Measurements from ENCODE around the gene MEF2C.
"Not testable (repeated sequence)": the region's sequence is repeated elsewhere in the genome, so short reads cannot be mapped to it uniquely, and the experiment has no call there.

Gene MEF2C

DNA sequence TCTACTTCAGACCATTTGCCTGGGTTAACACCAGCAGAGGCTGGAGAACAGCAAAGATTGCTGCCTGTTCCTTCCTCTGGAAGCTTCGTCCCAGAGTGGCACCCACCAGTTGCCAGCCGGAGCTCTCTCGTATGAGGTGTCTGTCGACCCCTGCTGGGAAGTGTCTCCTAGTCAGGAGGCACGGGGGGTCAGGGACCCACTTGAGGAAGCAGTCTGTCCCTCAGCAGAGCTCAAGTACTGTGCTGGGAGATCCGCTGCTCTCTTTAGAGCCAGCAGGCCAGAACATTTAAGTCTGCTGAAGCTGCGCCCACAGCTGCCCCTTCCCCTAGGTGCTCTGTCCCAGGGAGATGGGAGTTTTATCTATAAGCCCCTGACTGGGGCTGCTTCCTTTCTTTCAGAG, 84.1 kb downstream of the MEF2C start:
- not testable (repeated sequence) for DNase-seq (ENCODE audit: low read depth)

GRCh38 chr5:88793797-88794196, 89.2 kb downstream of the MEF2C start:
- not testable (repeated sequence) for DNase-seq (ENCODE audit: low read depth)

- no peak for DNase-seq (ENCODE audit: low read depth)
These were observed 90.7 kb downstream of the MEF2C start for GRCh38 chr5:88792144-88792840.

GRCh38 chr5:88787856-88788255, 95.1 kb downstream of the MEF2C start:
- DNase-seq (ENCODE audit: low read depth), result no peak

DNA sequence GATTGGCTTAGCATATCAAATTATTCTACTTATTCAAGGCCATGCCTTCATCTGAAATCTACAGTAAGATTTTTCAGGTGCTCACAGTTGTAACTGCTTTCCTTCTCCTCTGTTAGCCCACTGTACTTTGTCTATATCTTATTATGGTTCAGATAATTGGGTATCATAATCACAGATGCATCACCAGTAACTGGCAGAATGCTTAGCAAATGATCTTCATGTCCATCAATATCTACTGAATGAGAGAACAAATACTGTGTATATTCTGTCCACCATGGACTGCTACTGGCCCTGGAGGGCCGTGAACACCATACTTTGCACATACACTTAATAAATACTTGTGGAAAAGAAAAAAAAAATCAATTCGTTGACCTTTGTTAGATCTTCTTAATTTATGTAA, 96.2 kb downstream of the MEF2C start:
- no peak for DNase-seq (ENCODE audit: low read depth)

DNA sequence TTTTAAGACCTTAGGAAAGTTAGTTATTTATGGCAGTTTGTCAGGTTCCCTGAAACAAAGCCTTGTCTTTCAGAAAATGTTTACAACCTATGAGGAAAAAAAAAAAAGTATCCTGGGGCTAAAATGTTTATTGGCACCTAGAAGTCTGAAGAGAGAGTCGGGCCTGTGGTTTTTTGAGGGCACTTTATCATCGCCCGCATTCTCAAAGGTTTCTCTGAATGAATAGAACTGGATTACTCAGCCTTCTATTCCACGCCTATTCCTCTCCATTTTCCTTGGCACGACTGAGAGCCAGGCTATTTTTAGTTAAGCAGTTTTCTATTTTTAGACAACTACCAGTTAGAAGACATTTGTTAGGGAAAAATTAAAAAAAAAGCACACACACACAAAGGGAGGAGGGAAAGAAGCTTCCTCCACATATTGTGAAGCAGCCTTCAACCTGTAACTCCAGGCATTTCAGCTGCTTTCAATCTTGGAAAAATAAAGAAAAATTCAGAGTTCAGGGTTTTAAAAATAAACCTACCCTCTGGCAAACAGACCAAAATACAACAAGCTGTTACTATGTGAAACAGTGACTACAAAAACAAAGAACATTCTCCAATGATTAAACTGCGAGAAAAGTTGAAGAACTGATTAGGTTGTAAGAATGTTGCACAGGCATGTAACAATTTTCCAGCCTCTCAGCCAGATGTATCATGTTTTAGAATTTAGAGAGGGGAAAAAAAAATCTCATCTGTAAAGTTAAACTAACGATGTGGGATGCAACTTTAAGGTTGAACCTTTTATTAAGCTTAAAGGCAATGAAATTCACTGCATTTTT, 97.0 kb downstream of the MEF2C start:
- no peak for DNase-seq (ENCODE audit: low read depth)

GRCh38 chr5:88782571-88782970, 100.4 kb downstream of the MEF2C start:
- DNase-seq (ENCODE audit: low read depth), result no peak

GRCh38 chr5:88780736-88781135, 102.2 kb downstream of the MEF2C start:
- no peak for DNase-seq (ENCODE audit: low read depth)

DNA sequence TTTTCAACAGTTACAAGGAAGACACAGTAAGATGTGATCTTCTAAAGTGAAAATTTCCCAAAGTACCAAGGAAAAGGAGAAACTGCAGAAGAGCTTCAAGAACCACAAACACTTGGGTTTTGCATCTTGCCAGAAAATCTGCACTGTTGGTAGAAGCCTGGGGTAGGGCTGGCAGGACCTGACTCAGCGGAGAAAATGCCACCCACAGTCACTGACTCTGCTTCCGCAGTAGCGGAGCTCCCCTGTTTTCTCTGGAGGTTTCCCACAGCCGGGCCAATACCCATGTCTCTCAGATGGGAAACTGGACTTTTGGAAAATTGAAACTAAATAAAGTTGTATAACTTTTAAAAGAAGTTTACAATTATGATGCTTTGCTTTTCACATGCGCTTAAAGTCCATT, 104.2 kb downstream of the MEF2C start:
- DNase-seq (ENCODE audit: low read depth), result no peak

DNA sequence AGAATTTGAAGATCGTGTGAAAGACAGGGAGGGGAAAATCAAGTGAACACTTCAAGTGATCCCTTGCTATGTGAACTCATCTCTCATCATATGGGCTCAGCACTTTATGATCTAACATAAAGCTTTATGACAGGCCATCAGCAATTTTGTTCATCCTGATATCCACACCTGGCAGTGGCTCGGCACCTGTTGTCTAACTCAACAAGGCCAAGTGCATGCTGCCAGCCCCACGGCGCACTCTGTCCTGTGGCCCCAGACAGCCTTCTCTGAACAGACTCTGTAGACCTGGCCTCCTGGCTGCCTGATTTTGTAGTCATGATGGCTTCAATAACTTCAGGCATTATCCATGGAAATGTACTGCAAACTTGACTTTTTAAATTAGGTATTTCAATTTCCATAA, 106.3 kb downstream of the MEF2C start:
- DNase-seq (ENCODE audit: low read depth), result no peak

DNA sequence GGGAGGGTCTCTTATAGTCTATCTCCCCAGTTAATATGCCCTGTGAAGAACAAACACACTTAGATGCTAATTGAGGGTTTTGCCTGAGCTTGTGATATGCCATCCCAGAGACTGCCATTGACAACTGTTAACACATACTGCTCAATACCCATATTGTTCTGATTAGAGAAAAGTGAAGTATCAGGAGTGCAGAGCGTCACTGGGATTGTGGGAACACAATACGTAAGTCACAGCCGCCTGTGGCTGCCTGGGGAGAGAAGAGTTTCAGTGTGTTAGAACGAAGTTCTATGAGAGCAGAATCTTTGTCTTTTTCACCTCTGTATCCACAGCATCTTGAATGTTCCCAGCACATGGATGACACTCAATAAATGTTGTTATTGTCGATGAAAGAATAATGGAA, 110.2 kb downstream of the MEF2C start:
- DNase-seq (ENCODE audit: low read depth), result no peak

GRCh38 chr5:88772047-88772446, 110.9 kb downstream of the MEF2C start:
- DNase-seq (ENCODE audit: low read depth), result no peak

DNA sequence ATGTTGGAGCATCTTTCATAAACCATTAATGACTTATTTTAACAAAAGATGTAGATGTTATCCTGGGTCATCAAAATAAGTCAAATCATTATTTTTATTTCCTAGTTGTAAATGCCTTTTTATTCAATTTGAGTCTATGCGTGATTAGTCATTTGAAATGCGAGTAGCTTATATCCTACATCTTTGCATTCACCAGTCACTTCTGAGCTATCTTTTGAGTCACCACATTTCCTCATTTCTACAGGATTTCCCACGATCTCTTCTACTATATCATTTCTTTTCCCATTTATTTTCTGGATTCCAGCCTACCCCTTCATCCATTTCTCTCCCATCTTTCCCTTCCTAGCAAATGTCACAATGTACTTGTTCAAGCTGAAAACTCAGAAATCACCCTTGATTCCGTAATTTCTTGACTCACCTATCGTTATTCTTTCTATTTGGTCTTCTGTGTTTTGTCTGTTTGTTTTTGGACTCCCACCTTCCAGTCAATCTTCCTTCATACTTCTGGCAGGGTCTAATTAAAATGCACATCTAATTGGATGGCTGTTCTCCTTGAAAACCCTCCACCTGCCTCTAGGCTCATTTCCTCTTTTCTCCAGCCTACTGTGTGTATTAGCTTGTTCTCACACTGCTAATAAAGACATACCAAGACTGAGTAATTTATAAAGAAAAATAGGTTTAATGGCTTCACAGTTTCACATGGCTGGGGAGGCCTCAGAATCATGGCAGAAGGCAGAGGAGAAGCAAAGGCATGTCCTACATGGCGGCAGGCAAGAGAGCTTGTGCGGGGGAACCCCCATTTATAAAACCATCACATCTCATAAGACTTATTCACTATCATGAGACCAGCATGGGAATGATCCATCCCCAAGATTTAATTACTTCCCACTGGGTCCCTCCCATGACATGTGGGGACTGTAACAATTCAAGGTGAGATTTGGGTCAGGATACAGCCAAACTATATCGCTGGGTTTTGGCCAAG, 112.4 kb downstream of the MEF2C start:
- no peak for DNase-seq (ENCODE audit: low read depth)

GRCh38 chr5:88769165-88769564, 113.8 kb downstream of the MEF2C start:
- DNase-seq (ENCODE audit: low read depth), result no peak

DNA sequence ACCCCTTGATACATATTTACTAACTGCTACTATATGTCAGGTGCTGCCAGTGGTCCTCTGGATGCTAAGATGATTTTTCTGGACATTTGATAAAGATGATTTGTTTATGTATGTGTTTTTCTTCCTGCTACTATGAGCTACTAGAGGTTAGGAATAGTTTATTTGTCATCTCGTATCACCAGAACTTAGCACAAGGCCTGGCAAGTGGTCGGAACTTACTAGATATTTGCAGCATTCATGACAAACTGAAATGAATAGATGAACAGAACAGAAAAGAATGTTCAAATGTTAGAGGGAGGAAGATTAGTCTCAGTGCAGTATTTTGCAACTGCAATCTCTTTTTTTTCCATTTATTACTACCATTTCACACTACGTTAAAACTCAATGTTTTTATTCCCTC, 114.6 kb downstream of the MEF2C start:
- no peak for DNase-seq (ENCODE audit: low read depth)

DNA sequence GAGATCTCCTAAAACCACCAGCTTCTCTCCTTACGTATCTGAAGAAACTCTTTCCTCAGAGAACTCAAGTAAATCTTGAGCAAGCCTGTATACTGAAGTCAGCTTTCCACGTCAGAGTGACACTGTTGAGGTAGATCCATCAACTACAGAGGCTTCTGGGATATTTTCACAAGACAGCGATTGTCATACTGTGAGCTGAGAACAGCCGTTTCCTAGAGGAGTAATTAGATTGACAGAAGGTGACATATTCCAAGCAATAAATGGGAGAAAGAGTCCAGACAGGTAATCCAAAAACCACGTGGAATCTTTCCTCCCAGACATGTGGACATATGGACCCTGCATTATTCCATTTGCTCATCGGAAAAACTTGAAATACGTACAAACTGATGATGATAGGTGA, 117.2 kb downstream of the MEF2C start:
- no peak for DNase-seq (ENCODE audit: low read depth)

DNA sequence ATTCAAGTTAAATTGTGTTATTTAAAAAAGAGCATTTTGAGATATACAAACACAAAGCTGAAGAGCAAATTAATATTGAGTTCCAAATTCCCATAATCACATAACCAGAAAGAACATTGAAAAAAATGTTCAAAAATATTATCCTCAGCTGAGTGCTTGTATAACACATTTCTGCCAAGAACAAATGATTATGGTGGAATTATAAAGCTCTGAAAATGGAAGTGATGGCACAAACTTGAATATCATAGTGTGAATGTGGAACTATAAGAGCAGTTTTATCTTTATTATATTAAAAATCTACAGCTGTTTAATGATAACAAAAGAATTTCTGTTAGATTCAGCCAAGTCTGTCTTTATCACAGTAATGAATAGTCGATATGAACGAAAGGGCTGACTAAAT, 117.8 kb downstream of the MEF2C start:
- DNase-seq (ENCODE audit: low read depth), result no peak

GRCh38 chr5:88761939-88762338, 121.0 kb downstream of the MEF2C start:
- no peak for DNase-seq (ENCODE audit: low read depth)

- no peak for DNase-seq (ENCODE audit: low read depth)
These were observed 121.6 kb downstream of the MEF2C start for GRCh38 chr5:88761269-88761850.

DNA sequence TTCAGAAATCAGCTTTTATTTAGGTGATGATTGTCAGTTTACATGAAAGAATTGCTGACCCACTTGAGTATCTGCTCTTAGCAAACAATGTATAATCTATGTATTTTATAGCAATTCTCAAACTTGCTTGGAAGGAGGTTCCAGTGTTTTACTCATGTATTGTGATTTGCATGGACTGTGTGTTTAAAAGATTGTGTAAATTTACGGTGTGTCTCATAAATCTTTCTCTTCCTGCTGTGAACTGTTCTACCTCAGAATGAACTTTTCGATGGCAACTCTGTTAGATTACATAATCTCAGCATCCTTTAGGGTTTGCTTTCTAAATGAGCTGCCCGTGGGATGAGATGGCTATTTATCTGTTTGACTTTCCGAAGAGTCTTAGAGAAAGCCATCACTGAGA, 122.5 kb downstream of the MEF2C start:
- no peak for DNase-seq (ENCODE audit: low read depth)

GRCh38 chr5:88758591-88758990, 124.4 kb downstream of the MEF2C start:
- no peak for DNase-seq (ENCODE audit: low read depth)

GRCh38 chr5:88758184-88758583, 124.8 kb downstream of the MEF2C start:
- DNase-seq (ENCODE audit: low read depth), result no peak

Measured in activated T-helper 1 cell treated with Interleukin-2 at 50 U/mL for 16 hours (primary cell).